Uterus (tissue), 4 donors: ENCODE measurements around the gene ATP2C2. TPM values are rescaled to one million over a fixed set of nuclear protein-coding genes. Genes with fewer than 3 reads are reported as not detected.
"Not testable (repeated sequence)": the region's sequence is repeated elsewhere in the genome, so short reads cannot be mapped to it uniquely, and the experiment has no call there.

Experiments
- DNase-seq, 2 donors: peaks; one replicate each; pipeline ENCODE4 v3.0.0-alpha.2; 2019 to 2020
- H3K27ac ChIP-seq, 2 donors: fragments of 200-600 bp; sonication (generic); 1 replicate in 1 of 2; 2 replicates in 1 of 2; pipeline ENCODE4 v1.5.1; 2016 to 2018
- H3K27me3 ChIP-seq, 2 donors: fragments of 200-600 bp; sonication (generic); one replicate each; pipeline ENCODE4 v1.5.1; 2018 to 2019; ENCODE audit warnings: control low read depth in 1 of 2
- H3K36me3 ChIP-seq, 2 donors: fragments of 200-600 bp; sonication (generic); one replicate each; pipeline ENCODE4 v1.5.1; 2019; ENCODE audit warnings: control low read depth in 1 of 2
- H3K4me1 ChIP-seq, 2 donors: fragments of 200-600 bp; sonication (generic); one replicate each; pipeline ENCODE4 v1.5.1; 2018 to 2019; ENCODE audit warnings: control low read depth in 1 of 2
- H3K4me3 ChIP-seq, 2 donors: fragments of 200-600 bp; sonication (generic); 1 replicate in 1 of 2; 2 replicates in 1 of 2; pipeline ENCODE4 v1.5.1; 2018 to 2019; ENCODE audit warnings: mild to moderate bottlenecking in 1 of 2
- H3K9me3 ChIP-seq, 2 donors: fragments of 200-600 bp; sonication (generic); one replicate each; pipeline ENCODE4 v1.5.1; 2019; ENCODE audit warnings: control low read depth in 1 of 2
- POLR2A ChIP-seq, 2 donors: fragments of 450-650 bp; IDR thresholded peaks; one replicate each; pipeline ENCODE4 v1.6.1; 2016; ENCODE audit warnings: antibody characterized with exemption in 2 of 2, mild to moderate bottlenecking in 1 of 2, moderate library complexity in 1 of 2
- intact Hi-C: fragments of 100-400 bp; cut with DNase I; formaldehyde crosslinking; loops from one replicate; pipeline ENCODE4 v1.15.1; 2023; ENCODE audit warnings: low total_unique reads
- total RNA-seq, 4 donors: library from RNA; depleted of rRNA in 3 of 4; stranded (reverse); fragments of >200 nt in 3 of 4; gene quantifications; one replicate each; pipeline versions ENCODE4 v1.1.0 to v1.2.4, GENCODE V29; 2014 to 2023
- TF ChIP-seq, protein P1 (sequence below), 4 experiments: fragments of 200-600 bp in 2 of 4; fragments of 450-650 bp in 2 of 4; sonication (generic) in 2 of 4; IDR thresholded peaks; one replicate each; pipeline ENCODE4 v1.5.1; 2016 to 2019; ENCODE audit warnings: antibody characterized with exemption in 4 of 4, mild to moderate bottlenecking in 2 of 4, moderate library complexity in 1 of 4
- donor health status: DM: yes; HTN: yes; CAD: no.

Gene ATP2C2
- total RNA-seq, 4 donors from 2014 or later: 0.51 to 1.8 (median 0.84) TPM

DNA sequence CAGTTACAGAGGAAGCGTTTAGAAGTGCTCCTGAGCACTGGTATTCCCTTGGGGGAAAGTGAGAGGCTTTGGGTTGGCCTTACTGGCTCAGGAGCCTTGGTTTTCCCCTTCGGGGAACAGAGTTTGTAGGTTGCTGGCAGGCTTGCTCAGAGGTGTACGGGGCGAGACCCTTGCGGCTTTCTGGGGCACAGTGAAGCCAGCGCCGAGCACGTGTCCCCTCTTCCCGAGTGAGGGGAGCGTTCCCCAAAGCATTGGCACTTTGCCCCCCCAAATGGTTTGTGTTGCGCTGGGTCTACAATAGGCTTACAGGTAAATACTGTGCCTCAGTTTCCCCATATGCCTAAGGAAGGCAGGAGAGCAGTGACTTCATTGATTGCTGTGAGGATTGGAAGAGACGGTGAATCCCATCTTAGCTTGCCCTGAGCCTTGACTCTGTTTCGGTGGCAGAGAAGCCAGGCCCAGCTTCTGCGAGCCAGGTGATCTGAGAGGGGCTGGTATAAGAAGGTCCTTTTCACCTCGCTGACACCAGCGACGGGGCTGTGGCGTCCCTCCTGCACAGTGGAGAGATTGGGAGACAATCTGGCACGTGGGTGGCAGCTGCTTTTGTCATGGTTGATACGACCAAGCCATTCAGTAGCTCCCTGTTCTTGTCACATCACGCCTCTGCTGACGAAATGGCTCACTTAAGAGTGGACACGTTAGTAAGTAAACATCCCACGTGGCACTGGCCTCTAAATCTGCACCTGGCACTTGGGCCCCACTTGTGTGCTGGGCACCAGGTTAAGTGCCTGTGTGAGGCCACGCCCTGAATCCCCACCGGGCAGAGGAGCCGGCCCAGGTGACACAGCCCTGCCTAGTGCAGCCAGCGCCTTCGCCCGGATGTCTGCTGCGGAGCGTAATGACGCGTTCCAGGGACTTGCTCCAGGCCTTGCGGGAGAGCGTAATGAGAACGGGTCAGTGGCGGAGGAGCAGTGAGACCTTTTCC, 81.1 kb downstream of the ATP2C2 start:
- intact Hi-C loops: no loop called here
- no peak for TF ChIP-seq POLR2A (IDR thresholded peaks at IDR 0.05)
- TF ChIP-seq, protein P1, sequence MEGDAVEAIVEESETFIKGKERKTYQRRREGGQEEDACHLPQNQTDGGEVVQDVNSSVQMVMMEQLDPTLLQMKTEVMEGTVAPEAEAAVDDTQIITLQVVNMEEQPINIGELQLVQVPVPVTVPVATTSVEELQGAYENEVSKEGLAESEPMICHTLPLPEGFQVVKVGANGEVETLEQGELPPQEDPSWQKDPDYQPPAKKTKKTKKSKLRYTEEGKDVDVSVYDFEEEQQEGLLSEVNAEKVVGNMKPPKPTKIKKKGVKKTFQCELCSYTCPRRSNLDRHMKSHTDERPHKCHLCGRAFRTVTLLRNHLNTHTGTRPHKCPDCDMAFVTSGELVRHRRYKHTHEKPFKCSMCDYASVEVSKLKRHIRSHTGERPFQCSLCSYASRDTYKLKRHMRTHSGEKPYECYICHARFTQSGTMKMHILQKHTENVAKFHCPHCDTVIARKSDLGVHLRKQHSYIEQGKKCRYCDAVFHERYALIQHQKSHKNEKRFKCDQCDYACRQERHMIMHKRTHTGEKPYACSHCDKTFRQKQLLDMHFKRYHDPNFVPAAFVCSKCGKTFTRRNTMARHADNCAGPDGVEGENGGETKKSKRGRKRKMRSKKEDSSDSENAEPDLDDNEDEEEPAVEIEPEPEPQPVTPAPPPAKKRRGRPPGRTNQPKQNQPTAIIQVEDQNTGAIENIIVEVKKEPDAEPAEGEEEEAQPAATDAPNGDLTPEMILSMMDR (IDR thresholded peaks at IDR 0.05): no peak
- Histone ChIP-seq H3K4me1 (no peaks in the 10 kb centered on the region), H3K36me3 (no peaks in the 10 kb centered on the region), H3K27ac (no peak overlapping the region), H3K4me3 (no peak overlapping the region), H3K9me3 (no peaks in the 10 kb centered on the region), H3K27me3 (no peaks in the 10 kb centered on the region)
- DNase-seq: no peak

DNA sequence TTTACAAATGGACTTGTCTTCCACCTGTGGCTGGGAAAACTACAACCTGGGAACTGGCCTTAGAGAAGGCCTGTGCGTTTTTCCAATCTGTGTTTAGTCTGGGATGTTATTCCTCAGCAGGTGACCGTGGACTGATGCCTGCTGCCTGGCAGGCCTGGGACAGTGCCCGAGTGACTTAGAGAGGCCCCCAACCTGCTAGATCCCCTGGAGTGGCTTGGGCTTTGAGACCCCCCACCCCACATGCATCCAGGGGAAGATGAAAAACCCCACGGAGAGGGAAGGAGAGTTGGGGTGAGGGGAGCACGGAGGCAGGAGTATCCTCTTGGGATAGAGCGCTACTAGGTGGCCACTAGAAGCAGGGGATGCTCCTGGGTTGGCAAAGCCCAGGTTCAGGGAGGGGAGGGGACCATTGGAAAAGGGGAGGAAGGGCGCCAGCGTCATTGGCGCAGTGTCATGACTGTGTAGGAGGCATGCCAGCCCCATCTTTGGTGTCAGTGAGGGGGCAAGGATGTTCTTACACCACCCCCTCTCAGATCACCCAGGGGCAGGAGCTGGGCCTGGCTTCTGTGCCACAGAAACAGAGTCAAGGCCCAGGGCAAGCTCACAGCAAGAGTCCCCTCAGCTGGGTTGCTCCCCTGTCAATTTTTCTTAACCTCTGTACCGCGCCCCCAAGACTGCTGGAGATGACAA, 82.0 kb downstream of the ATP2C2 start:
- Histone ChIP-seq H3K27ac (no peak overlapping the region), H3K27me3 (no peaks in the 10 kb centered on the region), H3K4me3 (no peak overlapping the region), H3K36me3 (no peaks in the 10 kb centered on the region), H3K4me1 (no peaks in the 10 kb centered on the region), H3K9me3 (no peaks in the 10 kb centered on the region)
- intact Hi-C loops: no loop called here
- TF ChIP-seq, protein P1 (IDR thresholded peaks at IDR 0.05): no peak
- TF ChIP-seq POLR2A (IDR thresholded peaks at IDR 0.05): no peak
- no peak for DNase-seq

GRCh38 chr16:84451010-84451676, 82.8 kb downstream of the ATP2C2 start:
- DNase-seq, H3K9me3 ChIP-seq, H3K4me3 ChIP-seq, intact Hi-C loops, H3K27ac ChIP-seq, H3K4me1 ChIP-seq, H3K27me3 ChIP-seq, H3K36me3 ChIP-seq: not testable (repeated sequence)

DNA sequence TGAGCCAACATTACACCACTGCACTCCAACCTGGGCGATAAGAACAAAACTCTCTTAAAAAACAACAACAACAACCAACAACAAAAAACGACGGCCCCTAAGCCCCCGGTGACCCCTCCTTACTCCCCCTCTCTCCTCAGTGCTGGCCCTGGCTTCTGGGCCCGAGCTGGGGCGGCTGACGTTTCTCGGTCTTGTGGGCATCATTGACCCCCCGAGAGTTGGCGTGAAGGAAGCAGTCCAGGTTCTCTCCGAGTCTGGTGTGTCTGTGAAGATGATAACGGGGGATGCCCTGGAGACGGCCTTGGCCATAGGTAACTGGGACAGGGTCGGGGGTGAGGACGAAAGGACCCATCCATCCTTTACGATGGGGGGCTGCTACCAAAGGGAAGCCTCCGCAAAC, 83.4 kb downstream of the ATP2C2 start:
- TF ChIP-seq POLR2A (IDR thresholded peaks at IDR 0.05): no peak
- TF ChIP-seq, protein P1 (IDR thresholded peaks at IDR 0.05): no peak
- Histone ChIP-seq H3K36me3 (no peaks in the 10 kb centered on the region), H3K4me1 (no peaks in the 10 kb centered on the region), H3K4me3 (no peak overlapping the region), H3K27me3 (no peaks in the 10 kb centered on the region), H3K27ac (no peak overlapping the region), H3K9me3 (no peaks in the 10 kb centered on the region)
- intact Hi-C loops: no loop called here
- DNase-seq: no peak

GRCh38 chr16:84453061-84453752, 84.9 kb downstream of the ATP2C2 start:
- Histone ChIP-seq H3K4me3 (no peak overlapping the region), H3K36me3 (no peaks in the 10 kb centered on the region)

More at GRCh38 chr16:84453061-84453752, 84.9 kb downstream of the ATP2C2 start:
- TF ChIP-seq, protein P1 (IDR thresholded peaks at IDR 0.05): no peak
- no peak for TF ChIP-seq POLR2A (IDR thresholded peaks at IDR 0.05)
- intact Hi-C loops: no loop called here
- DNase-seq: no peak
- Histone ChIP-seq H3K27me3 (no peaks in the 10 kb centered on the region), H3K4me1 (no peaks in the 10 kb centered on the region), H3K9me3 (no peaks in the 10 kb centered on the region), H3K27ac (no peak overlapping the region)
